Peyer's patch (tissue), 4 donors: ENCODE data around the gene MATN3.
A peak's percentile ranks its signal among the peaks of the same experiment; 100 is the strongest.

Experiments
- POLR2A ChIP-seq, 2 donors: fragments of 450-650 bp; IDR thresholded peaks; one replicate each; pipeline ENCODE4 v1.5.1; 2017; ENCODE audit warnings: antibody characterized with exemption in 2 of 2, mild to moderate bottlenecking in 2 of 2, moderate library complexity in 2 of 2
- TF ChIP-seq, protein P1 (sequence below), 6 experiments: fragments of 450-650 bp in 4 of 6; fragments of 200-600 bp in 2 of 6; sonication (generic) in 1 of 6; IDR thresholded peaks; one replicate each; pipeline ENCODE4 v1.5.1; 2017 to 2019; ENCODE audit warnings: antibody characterized with exemption in 6 of 6, mild to moderate bottlenecking in 3 of 6, moderate library complexity in 1 of 6

DNA sequence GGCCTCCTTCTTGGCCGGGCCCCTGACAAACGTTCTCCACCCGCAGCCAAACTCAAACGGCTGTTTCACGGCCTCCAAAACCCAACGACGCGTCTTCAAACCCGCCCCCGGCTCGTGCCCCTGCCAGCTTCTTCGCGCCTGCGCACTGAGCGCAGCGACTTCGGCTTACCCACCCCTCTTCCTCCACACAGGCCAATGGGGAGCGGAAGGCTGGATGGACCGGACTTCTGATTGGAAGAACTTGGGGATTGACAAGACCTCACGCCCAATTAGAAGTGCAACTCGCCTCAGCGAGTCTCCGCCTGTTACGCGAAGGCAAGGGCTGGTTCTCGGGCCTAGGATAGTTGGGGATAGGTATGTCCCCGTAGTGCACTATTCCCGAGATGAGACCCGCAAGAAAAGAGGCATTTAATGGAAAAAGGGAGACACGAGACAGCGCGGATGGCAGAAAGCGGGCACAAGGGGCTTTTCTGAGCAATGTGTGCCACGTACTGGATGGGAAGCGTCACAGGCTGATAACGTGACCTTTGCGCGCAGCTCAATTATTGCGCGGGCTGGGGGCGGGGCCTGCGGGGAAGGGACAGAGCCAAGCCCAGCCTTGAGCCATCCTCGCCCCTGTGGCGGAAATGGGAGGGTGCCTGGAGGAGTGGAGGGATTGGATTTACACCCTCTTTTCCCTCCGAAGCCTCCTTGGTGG is 39.2 kb upstream of the MATN3 start, which contains the start of gene LAPTM4A:
- TF ChIP-seq, protein P1, sequence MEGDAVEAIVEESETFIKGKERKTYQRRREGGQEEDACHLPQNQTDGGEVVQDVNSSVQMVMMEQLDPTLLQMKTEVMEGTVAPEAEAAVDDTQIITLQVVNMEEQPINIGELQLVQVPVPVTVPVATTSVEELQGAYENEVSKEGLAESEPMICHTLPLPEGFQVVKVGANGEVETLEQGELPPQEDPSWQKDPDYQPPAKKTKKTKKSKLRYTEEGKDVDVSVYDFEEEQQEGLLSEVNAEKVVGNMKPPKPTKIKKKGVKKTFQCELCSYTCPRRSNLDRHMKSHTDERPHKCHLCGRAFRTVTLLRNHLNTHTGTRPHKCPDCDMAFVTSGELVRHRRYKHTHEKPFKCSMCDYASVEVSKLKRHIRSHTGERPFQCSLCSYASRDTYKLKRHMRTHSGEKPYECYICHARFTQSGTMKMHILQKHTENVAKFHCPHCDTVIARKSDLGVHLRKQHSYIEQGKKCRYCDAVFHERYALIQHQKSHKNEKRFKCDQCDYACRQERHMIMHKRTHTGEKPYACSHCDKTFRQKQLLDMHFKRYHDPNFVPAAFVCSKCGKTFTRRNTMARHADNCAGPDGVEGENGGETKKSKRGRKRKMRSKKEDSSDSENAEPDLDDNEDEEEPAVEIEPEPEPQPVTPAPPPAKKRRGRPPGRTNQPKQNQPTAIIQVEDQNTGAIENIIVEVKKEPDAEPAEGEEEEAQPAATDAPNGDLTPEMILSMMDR (IDR thresholded peaks at IDR 0.05): peak in 3 of 6 experiments; percentile 38 to 51 (median 43)
- TF ChIP-seq POLR2A (IDR thresholded peaks at IDR 0.05): peak; percentile 60 to 88
